Measurements from ENCODE around the gene RECK. TPM values are rescaled to one million over a fixed set of nuclear protein-coding genes. Genes with fewer than 3 reads are reported as not detected.

RECK gene
- total RNA-seq, 1 donor from 2014 or later = 11.7 TPM

GRCh38 chr9:36145970-36146369 is 109.3 kb downstream of the RECK start:
- Mint-ChIP-seq H3K4me3 (no peak overlapping the region), H3K4me1 (ENCODE audit: unreplicated experiment) (peaks cover 12% of the 10 kb centered on the region), H3K27me3 (no peaks in the 10 kb centered on the region), H3K27ac (no peak overlapping the region), H3K9me3 (peaks cover 6% of the 10 kb centered on the region), H3K36me3 (peaks cover 16% of the 10 kb centered on the region)
- no peak for DNase-seq (ENCODE audit: extremely low spot score, unreplicated experiment)
- TF ChIP-seq CTCF (conservative IDR thresholded peaks at IDR 0.05) = no peak

- Mint-ChIP-seq H3K4me3 (no peak overlapping the region), H3K36me3 (peaks cover 16% of the 10 kb centered on the region), H3K27ac (no peak overlapping the region), H3K9me3 (peaks cover 6% of the 10 kb centered on the region), H3K4me1 (ENCODE audit: unreplicated experiment) (peaks cover 10% of the 10 kb centered on the region), H3K27me3 (no peaks in the 10 kb centered on the region)
- no peak for TF ChIP-seq CTCF (conservative IDR thresholded peaks at IDR 0.05)
- no peak for DNase-seq (ENCODE audit: extremely low spot score, unreplicated experiment)
Measured at GRCh38 chr9:36146651-36147050, 109.9 kb downstream of the RECK start.

GRCh38 chr9:36147441-36148175 is 110.9 kb downstream of the RECK start:
- Mint-ChIP-seq H3K27me3 (no peaks in the 10 kb centered on the region), H3K36me3 (peaks cover 16% of the 10 kb centered on the region), H3K4me3 (no peak overlapping the region), H3K4me1 (ENCODE audit: unreplicated experiment) (peaks cover 6% of the 10 kb centered on the region), H3K27ac (no peak overlapping the region), H3K9me3 (peaks cover 6% of the 10 kb centered on the region)
- no peak for TF ChIP-seq CTCF (conservative IDR thresholded peaks at IDR 0.05)
- no peak for DNase-seq (ENCODE audit: extremely low spot score, unreplicated experiment)

- DNase-seq (ENCODE audit: extremely low spot score, unreplicated experiment) = no peak
- peaks cover 6% of the 10 kb centered on the region for H3K4me1 Mint-ChIP-seq (ENCODE audit: unreplicated experiment)
- no peak overlapping the region for H3K4me3 Mint-ChIP-seq
- no peak for TF ChIP-seq CTCF (conservative IDR thresholded peaks at IDR 0.05)
- H3K9me3 Mint-ChIP-seq = peaks cover 6% of the 10 kb centered on the region
- no peak overlapping the region for H3K27ac Mint-ChIP-seq
- no peaks in the 10 kb centered on the region for H3K27me3 Mint-ChIP-seq
- H3K36me3 Mint-ChIP-seq = peaks cover 16% of the 10 kb centered on the region
Measured at GRCh38 chr9:36148311-36149051, 111.8 kb downstream of the RECK start.

GRCh38 chr9:36149197-36149596 is 112.5 kb downstream of the RECK start:
- DNase-seq (ENCODE audit: extremely low spot score, unreplicated experiment) = no peak
- H3K27me3 Mint-ChIP-seq = no peaks in the 10 kb centered on the region
- H3K36me3 Mint-ChIP-seq = peaks cover 16% of the 10 kb centered on the region
- no peak for TF ChIP-seq CTCF (conservative IDR thresholded peaks at IDR 0.05)
- peaks cover 6% of the 10 kb centered on the region for H3K9me3 Mint-ChIP-seq
- no peak overlapping the region for H3K4me3 Mint-ChIP-seq
- peaks cover 9% of the 10 kb centered on the region for H3K4me1 Mint-ChIP-seq (ENCODE audit: unreplicated experiment)
- H3K27ac Mint-ChIP-seq = no peak overlapping the region

All from type B pancreatic cell (in vitro differentiated cells).